HepG2 (cell line): Measurements from ENCODE around the gene PNKP. TPM values are rescaled to one million over a fixed set of nuclear protein-coding genes. Genes with fewer than 3 reads are reported as not detected.

Experiments
- AGO1 ChIP-seq: fragments of 200-400 bp; formaldehyde crosslinking; IDR thresholded peaks from 2 replicates; pipeline ENCODE4 v1.6.1; 2017; ENCODE audit warnings: mild to moderate bottlenecking, low read depth, low read length, moderate library complexity; ENCODE audit not compliant: poor library complexity, severe bottlenecking
- AKAP8 ChIP-seq: sonication (generic); formaldehyde crosslinking; IDR thresholded peaks from 2 replicates; pipeline ENCODE4 v1.5.1; 2020; ENCODE audit warnings: mild to moderate bottlenecking, missing genetic modification reagents
- ARID2 ChIP-seq: sonication (generic); formaldehyde crosslinking; IDR thresholded peaks from 2 replicates; pipeline ENCODE4 v1.8.1; 2022; ENCODE audit warnings: mild to moderate bottlenecking, missing genetic modification reagents, borderline replicate concordance
- CCDC6 ChIP-seq: sonication (generic); formaldehyde crosslinking; IDR thresholded peaks from 2 replicates; pipeline ENCODE4 v1.8.1; 2022; ENCODE audit warnings: mild to moderate bottlenecking, missing genetic modification reagents, moderate library complexity
- CERS6 ChIP-seq: sonication (generic); formaldehyde crosslinking; IDR thresholded peaks from 2 replicates; pipeline ENCODE4 v1.5.0; 2020; ENCODE audit warnings: missing genetic modification reagents
- CHCHD3 ChIP-seq: sonication (generic); formaldehyde crosslinking; IDR thresholded peaks from 2 replicates; pipeline ENCODE4 v1.8.0; 2022; ENCODE audit warnings: mild to moderate bottlenecking, missing genetic modification reagents, moderate library complexity
- DBP ChIP-seq: sonication (generic); formaldehyde crosslinking; IDR thresholded peaks from 2 replicates; pipeline ENCODE4 v1.4.0; 2020; ENCODE audit warnings: missing genetic modification reagents; ENCODE audit errors: not compliant biosample characterization
- GTF2F1 ChIP-seq: fragments of 150-350 bp; IDR thresholded peaks from 2 replicates; pipeline ENCODE4 v1.6.1; 2014; ENCODE audit warnings: low read length
- HHEX ChIP-seq: IDR thresholded peaks from 2 replicates; pipeline ENCODE4 v1.6.1; 2016; ENCODE audit warnings: control low read depth
- HMGXB3 ChIP-seq: sonication (generic); formaldehyde crosslinking; IDR thresholded peaks from 2 replicates; pipeline ENCODE4 v1.4.0; 2020; ENCODE audit warnings: missing genetic modification reagents, borderline replicate concordance
- NFRKB ChIP-seq: fragments of 450-650 bp; IDR thresholded peaks from 2 replicates; pipeline ENCODE4 v1.6.1; 2017
- NR2F1 ChIP-seq, 2 experiments: fragments of 450-650 bp in 1 of 2; formaldehyde crosslinking in 1 of 2; IDR thresholded peaks; 2 replicates each; pipeline versions ENCODE4 v1.5.0 to v1.6.1; 2016 to 2020; ENCODE audit warnings: mild to moderate bottlenecking in 1 of 2, missing compliant biosample characterization in 1 of 2, missing genetic modification reagents in 1 of 2, moderate library complexity in 1 of 2
- PCBP2 ChIP-seq: fragments of 200-400 bp; formaldehyde crosslinking; optimal IDR thresholded peaks from 2 replicates; pipeline ENCODE3; 2018; ENCODE audit warnings: low read length, low read depth; ENCODE audit not compliant: poor library complexity, severe bottlenecking
- POLR2A ChIP-seq, 2 experiments: IDR thresholded peaks; 2 replicates each; pipeline ENCODE4 v1.6.1; 2011; ENCODE audit warnings: low read depth in 2 of 2, low read length in 2 of 2, mild to moderate bottlenecking in 1 of 2, moderate library complexity in 1 of 2; ENCODE audit not compliant: insufficient read depth in 1 of 2
- POLR2G ChIP-seq: fragments of 200-400 bp; formaldehyde crosslinking; IDR thresholded peaks from 2 replicates; pipeline ENCODE4 v1.6.1; 2018; ENCODE audit warnings: mild to moderate bottlenecking, low read depth, low read length, moderate library complexity
- RBM22 ChIP-seq: fragments of 200-400 bp; formaldehyde crosslinking; optimal IDR thresholded peaks from 2 replicates; pipeline ENCODE3; 2017; ENCODE audit warnings: mild to moderate bottlenecking, low read length, moderate library complexity
- SATB2 ChIP-seq: sonication (generic); formaldehyde crosslinking; IDR thresholded peaks from 2 replicates; pipeline ENCODE4 v1.5.0; 2020; ENCODE audit warnings: missing genetic modification reagents
- SMARCE1 ChIP-seq: fragments of 450-650 bp; IDR thresholded peaks from 2 replicates; pipeline ENCODE4 v1.6.1; 2017; ENCODE audit warnings: borderline replicate concordance
- ZFP91 ChIP-seq: sonication (generic); formaldehyde crosslinking; IDR thresholded peaks from 2 replicates; pipeline ENCODE4 v1.9.0; 2022; ENCODE audit warnings: missing genetic modification reagents, mild to moderate bottlenecking, borderline replicate concordance
- ZNF740 ChIP-seq: sonication (generic); formaldehyde crosslinking; IDR thresholded peaks from 2 replicates; pipeline ENCODE4 v1.4.0; 2020; ENCODE audit warnings: missing genetic modification reagents
- ZNF777 ChIP-seq: sonication (generic); formaldehyde crosslinking; IDR thresholded peaks from 2 replicates; pipeline ENCODE4 v1.4.0; 2020; ENCODE audit warnings: missing genetic modification reagents
- ZNF839 ChIP-seq: sonication (generic); formaldehyde crosslinking; IDR thresholded peaks from 2 replicates; pipeline ENCODE4 v1.4.0; 2020; ENCODE audit warnings: missing genetic modification reagents, mild to moderate bottlenecking, borderline replicate concordance
- polyA plus RNA-seq, 8 experiments: library from polyadenylated mRNA; depleted of rRNA in 3 of 8; stranded (reverse) in 7 of 8; unstranded in 1 of 8; fragments of >200 nt; fragmentation: Illumina TruSeq in 4 of 8; extraction: Trizol in 4 of 8; gene quantifications; 2 replicates each; pipeline versions ENCODE4 v1.2.1 to v1.2.3, GENCODE V29; 2011 to 2016; ENCODE audit warnings: low read depth in 4 of 8, missing spikeins in 1 of 8, mixed read lengths in 1 of 8; ENCODE audit not compliant: insufficient read depth in 1 of 8
- total RNA-seq, 5 experiments: library from RNA; depleted of rRNA; stranded (reverse); fragments of >200 nt; fragmentation: Illumina TruSeq; extraction: Trizol; gene quantifications; 2 replicates each; pipeline ENCODE4 v1.2.3, GENCODE V29; 2016; ENCODE audit warnings: low read depth in 1 of 5

The PNKP gene
- total and polyA plus RNA-seq, 2 of the 13 experiments (the other 11 are each of a cell fraction or from before 2014, with no cell fraction given): 12.7 to 27.1 TPM

GRCh38 chr19:49857061-49857837 lies 10.1 kb downstream of the PNKP start (continued):
- no peak for TF ChIP-seq CERS6 (CRISPR knock-in tag)
- peak; percentile 50 for TF ChIP-seq POLR2G
- no peak for TF ChIP-seq HHEX (CRISPR knock-in tag)
- TF ChIP-seq HMGXB3: no peak
- no peak for TF ChIP-seq NR2F1 (CRISPR knock-in tag; IDR thresholded peaks at IDR 0.05)
- TF ChIP-seq DBP: no peak
- no peak for TF ChIP-seq PCBP2
- TF ChIP-seq NFRKB: no peak
- TF ChIP-seq ZNF839 (CRISPR knock-in tag): no peak
- no peak for TF ChIP-seq ZNF777 (CRISPR knock-in tag)
- TF ChIP-seq CCDC6: 0 out of 2 replicates have a peak, but pooled peaks have one; percentile 37
- no peak for TF ChIP-seq SMARCE1
- TF ChIP-seq CHCHD3 (CRISPR knock-in tag): no peak
- no peak for TF ChIP-seq GTF2F1
- no peak for TF ChIP-seq ARID2 (CRISPR knock-in tag)
- no peak for TF ChIP-seq SATB2 (CRISPR knock-in tag)
- no peak for TF ChIP-seq ZFP91
- TF ChIP-seq POLR2A (IDR thresholded peaks at IDR 0.05; ENCODE audit: insufficient read depth in 1 of 2, low read depth in 2 of 2, low read length in 2 of 2): peak; percentile 39 to 40; a peak in 2 of 4 replicates
- TF ChIP-seq ZNF740 (CRISPR knock-in tag): 0 out of 2 replicates have a peak, but pooled peaks have one; percentile 14
- TF ChIP-seq AKAP8 (CRISPR knock-in tag): peak; percentile 88
- peak; percentile 80 for TF ChIP-seq RBM22
- TF ChIP-seq AGO1: peak; percentile 99
